Thyroid gland (tissue), 4 donors: ENCODE data around the gene ERCC4. TPM values are rescaled to one million over a fixed set of nuclear protein-coding genes. Genes with fewer than 3 reads are reported as not detected.
"Not testable (repeated sequence)": the region's sequence is repeated elsewhere in the genome, so short reads cannot be mapped to it uniquely, and the experiment has no call there.

Experiments
- DNase-seq, 2 donors: peaks; one replicate each; pipeline ENCODE4 v3.0.0-alpha.2; 2019
- H3K27ac ChIP-seq, 3 donors: fragments of 200-600 bp; sonication (generic); 1 replicate in 2 of 3; 2 replicates in 1 of 3; pipeline ENCODE4 v1.5.1; 2016 to 2019; ENCODE audit warnings: mild to moderate bottlenecking in 1 of 3, moderate library complexity in 1 of 3
- H3K27me3 ChIP-seq: fragments of 200-600 bp; sonication (generic); one replicate; pipeline ENCODE4 v1.5.1; 2019
- H3K36me3 ChIP-seq, 2 donors: fragments of 200-600 bp; sonication (generic); one replicate each; pipeline ENCODE4 v1.5.1; 2016 to 2019
- H3K4me1 ChIP-seq, 2 donors: fragments of 200-600 bp; sonication (generic); one replicate each; pipeline ENCODE4 v1.5.1; 2017 to 2019
- H3K4me3 ChIP-seq, 3 donors: fragments of 200-600 bp; sonication (generic); replicated peaks in 1 of 3; 1 replicate in 2 of 3; 2 replicates in 1 of 3; pipeline ENCODE4 v1.5.1; 2016; ENCODE audit warnings: mild to moderate bottlenecking in 1 of 3
- H3K9me3 ChIP-seq: fragments of 200-600 bp; sonication (generic); one replicate; pipeline ENCODE4 v1.5.1; 2017
- CTCF ChIP-seq, 6 experiments: fragments of 200-600 bp in 3 of 6; fragments of 450-650 bp in 3 of 6; sonication (generic) in 3 of 6; IDR thresholded peaks; one replicate each; pipeline ENCODE4 v1.5.1; 2016 to 2019; ENCODE audit warnings: antibody characterized with exemption in 6 of 6, mild to moderate bottlenecking in 2 of 6, inconsistent platforms in 1 of 6, moderate library complexity in 1 of 6
- POLR2A ChIP-seq, 2 donors: fragments of 450-650 bp; IDR thresholded peaks; one replicate each; pipeline ENCODE4 v1.6.1; 2017; ENCODE audit warnings: antibody characterized with exemption in 2 of 2, mild to moderate bottlenecking in 2 of 2, moderate library complexity in 1 of 2
- WGBS, 2 donors: methylation state at CpG; one replicate each; pipeline ENCODE4 v1.1.5; 2017; 5-methylcytosine and 5-hydroxymethylcytosine counted together
- intact Hi-C: fragments of 100-400 bp; cut with DNase I; formaldehyde crosslinking; loops from one replicate; pipeline ENCODE4 v1.15.1; 2023
- total RNA-seq, 4 donors: library from RNA; depleted of rRNA; stranded (reverse); fragments of >200 nt; gene quantifications; one replicate each; pipeline ENCODE4 v1.2.3, GENCODE V29; 2016

Gene ERCC4
- total RNA-seq, 4 donors from 2014 or later = 7.5 to 13.2 (median 11.9) TPM

DNA sequence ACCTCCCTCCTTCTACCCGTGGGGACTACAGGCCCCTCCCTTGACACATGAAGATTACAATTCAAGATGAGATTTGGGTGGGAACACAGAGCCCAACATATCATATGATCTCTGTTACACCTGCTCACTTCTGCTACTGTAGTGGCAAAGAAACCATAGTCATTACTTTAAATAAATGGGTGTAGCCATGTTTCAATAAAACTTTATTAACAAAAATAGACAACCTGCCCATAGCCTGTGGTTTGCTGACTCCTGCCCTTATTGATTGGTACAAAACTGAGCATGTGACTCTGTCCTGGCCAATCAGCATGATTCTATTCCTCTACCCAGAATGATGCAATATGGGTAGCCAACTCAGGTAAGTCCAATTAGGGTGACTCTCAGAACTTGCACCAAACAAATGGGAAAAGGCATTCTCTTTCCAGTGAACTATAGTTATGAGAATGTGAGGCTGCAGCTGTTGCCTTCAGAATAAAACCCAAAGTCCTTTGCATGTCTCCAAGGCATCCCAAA lies 15.7 kb upstream of the ERCC4 start:
- TF ChIP-seq CTCF (IDR thresholded peaks at IDR 0.05) (no peak), POLR2A (IDR thresholded peaks at IDR 0.05) (no peak)
- Histone ChIP-seq H3K27ac (no peak overlapping the region), H3K4me3 (no peak overlapping the region), H3K4me1 (peaks cover 0 to under 1% of the 10 kb centered on the region in 2 donors), H3K9me3 (no peaks in the 10 kb centered on the region), H3K27me3 (no peaks in the 10 kb centered on the region), H3K36me3 (no peaks in the 10 kb centered on the region)
- DNase-seq = no peak
- intact Hi-C loops = no loop called here
- WGBS, 2 donors = 64 to 67% methylated on average over 1 of the region's 1 CpG

GRCh38 chr16:13904822-13905221 lies 15.1 kb upstream of the ERCC4 start:
- H3K4me1 ChIP-seq, H3K4me3 ChIP-seq, H3K36me3 ChIP-seq, H3K27me3 ChIP-seq, intact Hi-C loops, H3K27ac ChIP-seq, H3K9me3 ChIP-seq: not testable (repeated sequence)
- peak in 4 of 6 experiments; percentile 21 to 50 (median 30) for TF ChIP-seq CTCF (IDR thresholded peaks at IDR 0.05)
- WGBS, 2 donors = 39 to 40% methylated on average over 8 to 9 of the region's 9 CpGs
- DNase-seq = peak; percentile 55 to 76

DNA sequence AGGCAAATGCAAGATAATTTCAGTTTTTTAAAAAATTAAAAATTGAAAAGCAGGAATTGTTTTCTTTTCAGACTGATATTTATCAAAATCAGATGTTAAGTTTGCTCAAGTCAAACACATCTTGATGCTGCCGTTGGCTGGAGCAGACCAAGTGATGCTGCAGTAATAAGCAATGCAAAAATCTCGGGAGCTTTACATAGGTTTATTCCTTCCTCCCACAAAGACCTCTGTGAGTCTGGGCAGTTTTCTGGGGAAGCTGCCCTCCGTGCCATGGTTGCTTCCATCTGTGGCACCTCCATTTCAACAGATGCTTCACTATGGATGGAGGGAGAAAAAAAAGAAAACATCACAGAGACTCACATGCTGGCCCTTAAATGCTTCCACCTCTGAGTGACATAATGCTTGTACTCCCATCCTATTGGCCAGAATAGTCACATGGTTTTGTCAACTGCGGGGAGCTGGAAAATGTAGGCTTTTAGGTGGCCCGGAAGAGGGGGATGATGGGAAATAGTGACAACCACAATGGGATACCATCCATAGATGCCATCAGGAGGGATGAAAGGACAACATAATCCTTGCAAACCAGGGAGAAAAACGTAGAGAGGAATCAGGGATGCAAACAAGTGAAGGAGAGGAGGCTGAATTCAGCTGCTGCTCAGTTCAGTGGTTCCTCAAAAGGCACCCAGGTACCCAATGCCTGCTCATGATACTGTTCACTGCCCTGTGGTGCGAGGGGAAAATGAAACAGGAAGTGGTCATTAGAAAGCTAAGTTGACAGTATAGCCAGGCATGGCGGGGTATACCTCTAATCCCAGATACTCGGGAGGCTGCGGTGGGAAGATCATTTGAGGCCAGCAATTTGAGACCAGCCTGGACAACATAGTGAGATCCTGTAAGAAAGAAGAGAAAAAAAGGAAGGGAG lies 13.5 kb upstream of the ERCC4 start:
- Histone ChIP-seq H3K4me3 (no peak overlapping the region), H3K9me3 (no peaks in the 10 kb centered on the region), H3K4me1 (peaks cover 0 to 10% of the 10 kb centered on the region in 2 donors), H3K27ac (no peak overlapping the region), H3K27me3 (no peaks in the 10 kb centered on the region), H3K36me3 (no peaks in the 10 kb centered on the region)
- WGBS, 2 donors = 83 to 85% methylated on average over 10 of the region's 10 CpGs
- intact Hi-C loops = no loop called here
- TF ChIP-seq CTCF (IDR thresholded peaks at IDR 0.05) (no peak), POLR2A (IDR thresholded peaks at IDR 0.05) (no peak)
- no peak for DNase-seq

DNA sequence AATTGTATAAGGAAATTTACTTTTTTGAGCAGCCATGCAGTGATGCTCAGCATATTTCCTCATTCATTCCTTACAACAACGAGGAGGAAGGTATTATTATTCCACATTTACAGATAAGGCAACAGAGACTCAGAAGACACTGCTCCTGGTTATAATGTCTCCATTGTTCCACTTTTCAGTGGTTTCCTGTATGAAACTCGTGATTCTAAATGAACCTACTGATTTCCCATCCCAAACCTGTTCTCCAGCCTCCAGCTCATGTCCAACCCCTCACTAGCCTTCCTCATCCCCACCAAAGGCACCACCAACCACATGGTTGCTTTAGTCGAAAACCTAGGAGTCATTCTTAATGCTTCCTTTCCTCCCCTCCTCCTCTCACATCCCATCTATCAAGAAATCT lies 12.5 kb upstream of the ERCC4 start:
- intact Hi-C loops = no loop called here
- TF ChIP-seq CTCF (IDR thresholded peaks at IDR 0.05) (no peak), POLR2A (IDR thresholded peaks at IDR 0.05) (no peak)
- no peak for DNase-seq
- Histone ChIP-seq H3K27me3 (no peaks in the 10 kb centered on the region), H3K4me1 (peaks cover 0 to 10% of the 10 kb centered on the region in 2 donors), H3K9me3 (no peaks in the 10 kb centered on the region), H3K4me3 (no peak overlapping the region), H3K27ac (no peak overlapping the region), H3K36me3 (no peaks in the 10 kb centered on the region)
- 72 to 77% methylated on average over 3 of the region's 3 CpGs for whole genome bisulfite sequencing, 2 donors

DNA sequence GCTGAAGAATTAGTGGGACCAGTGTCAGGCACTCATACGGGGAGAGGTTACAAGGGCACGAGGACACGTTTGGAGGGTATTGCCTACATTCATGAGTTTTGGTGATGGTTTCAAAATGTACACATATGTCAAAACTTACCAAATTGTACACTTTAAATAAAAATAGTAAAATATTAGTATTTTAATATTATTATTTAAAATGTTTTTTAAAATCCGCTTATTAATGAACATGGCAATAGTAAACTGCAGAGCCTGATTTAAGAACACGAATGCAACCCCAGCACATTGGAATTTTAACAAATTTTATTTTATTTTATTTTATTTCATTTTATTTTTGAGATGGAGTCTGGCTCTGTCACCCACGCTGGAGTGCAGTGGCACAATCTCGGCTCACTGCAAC lies 10.9 kb upstream of the ERCC4 start:
- no peaks in the 10 kb centered on the region for H3K9me3 ChIP-seq
- 91% methylated on average over 7 of the region's 7 CpGs for WGBS, 2 donors
- H3K27me3 ChIP-seq = no peaks in the 10 kb centered on the region
- no peaks in the 10 kb centered on the region for H3K36me3 ChIP-seq
- H3K4me1 ChIP-seq = peaks cover 0 to 10% of the 10 kb centered on the region in 2 donors
- no peak overlapping the region for H3K4me3 ChIP-seq
- H3K27ac ChIP-seq = peak overlapping the region in 2 of 3 donors; percentile 58 to 74
- TF ChIP-seq POLR2A (IDR thresholded peaks at IDR 0.05) (no peak), CTCF (IDR thresholded peaks at IDR 0.05) (no peak)
- intact Hi-C loops = no loop called here
- DNase-seq = no peak
